Activated naive CD8-positive, alpha-beta T cell treated with anti-CD3 and anti-CD28 coated beads, Interleukin-2, amount 10 ng/mL, durations not matched to agents 7 days and 5 days (primary cell): Measurements from ENCODE around the gene CYFIP1. TPM values are rescaled to one million over a fixed set of nuclear protein-coding genes. Genes with fewer than 3 reads are reported as not detected.

ENCODE experiments used
- ATAC-seq: fragments of 150-1000 bp; cut with Tn5 transposase; one replicate; pipeline ENCODE4 v1.10.0; 2021; ENCODE audit warnings: low read depth, moderate library complexity
- POLR2A ChIA-PET: fragments of 350-600 bp; sonication (Branson Sonifier 250); formaldehyde crosslinking; loops from one replicate; lab custom pipeline; 2021; ENCODE audit warnings: antibody characterized with exemption; lab: Charles Lee
- DNase-seq: peaks from one replicate; pipeline ENCODE4 v3.0.0; 2021
- H3K27ac Mint-ChIP-seq: one replicate; pipeline ENCODE4 v1.8.0; 2022; ENCODE audit warnings: mild to moderate bottlenecking, mixed read lengths
- H3K27me3 Mint-ChIP-seq: one replicate; pipeline ENCODE4 v1.8.0; 2022; ENCODE audit warnings: mild to moderate bottlenecking, moderate library complexity, mixed read lengths
- H3K36me3 Mint-ChIP-seq: one replicate; pipeline ENCODE4 v1.8.0; 2021; ENCODE audit warnings: mild to moderate bottlenecking, mixed read lengths
- H3K4me1 Mint-ChIP-seq: one replicate; pipeline ENCODE4 v1.8.0; 2021; ENCODE audit warnings: mixed read lengths
- H3K4me3 Mint-ChIP-seq: one replicate; pipeline ENCODE4 v1.8.0; 2022; ENCODE audit warnings: mild to moderate bottlenecking, moderate library complexity, mixed read lengths
- H3K9me3 Mint-ChIP-seq: one replicate; pipeline ENCODE4 v1.8.0; 2021; ENCODE audit warnings: mixed read lengths
- total RNA-seq, 2 experiments: library from RNA; stranded (reverse); gene quantifications; one replicate each; pipeline ENCODE4 v1.2.3, GENCODE V29; 2021

Gene CYFIP1
- total RNA-seq, 2 experiments from 2014 or later, result 12.6 to 12.7 TPM

GRCh38 chr15:22981051-22981840, 1.1 kb upstream of the CYFIP1 start:
- H3K9me3 Mint-ChIP-seq, result no peaks in the 10 kb centered on the region
- POLR2A ChIA-PET, result no interaction called here
- H3K4me3 Mint-ChIP-seq, result peak overlapping the region; percentile 73
- no peak overlapping the region for H3K27ac Mint-ChIP-seq
- no peaks in the 10 kb centered on the region for H3K36me3 Mint-ChIP-seq
- DNase-seq (no peak), ATAC-seq (no peak)
- H3K4me1 Mint-ChIP-seq, result peaks cover 16% of the 10 kb centered on the region
- peaks cover 27% of the 10 kb centered on the region for H3K27me3 Mint-ChIP-seq

GRCh38 chr15:22979238-22980188, 655 bp downstream of the CYFIP1 start:
- H3K27ac Mint-ChIP-seq, result no peak overlapping the region
- no peaks in the 10 kb centered on the region for H3K9me3 Mint-ChIP-seq
- ATAC-seq (peak; percentile 29), DNase-seq (peak; percentile 47)
- POLR2A ChIA-PET, result interaction anchor here (1.0 kb wide), 1 partner anchor 60 kb away, joined by 3 read pairs; the partner anchor contains the start of gene TUBGCP5
- peaks cover 27% of the 10 kb centered on the region for H3K27me3 Mint-ChIP-seq
- H3K4me3 Mint-ChIP-seq, result peak overlapping the region; percentile 90
- H3K4me1 Mint-ChIP-seq, result peaks cover 18% of the 10 kb centered on the region
- no peaks in the 10 kb centered on the region for H3K36me3 Mint-ChIP-seq

- Mint-ChIP-seq H3K9me3 (no peaks in the 10 kb centered on the region), H3K4me1 (peaks cover 18% of the 10 kb centered on the region), H3K27me3 (peaks cover 27% of the 10 kb centered on the region), H3K27ac (no peak overlapping the region), H3K4me3 (peak overlapping the region; percentile 90), H3K36me3 (no peaks in the 10 kb centered on the region)
- POLR2A ChIA-PET, result interaction anchor here (1.0 kb wide), 1 partner anchor 60 kb away, joined by 3 read pairs; the partner anchor contains the start of gene TUBGCP5
- no peak for DNase-seq
- ATAC-seq, result peak; percentile 18
Observed at GRCh38 chr15:22978691-22979237, 1.4 kb downstream of the CYFIP1 start.

GRCh38 chr15:22974745-22975144, 5.4 kb downstream of the CYFIP1 start:
- no peaks in the 10 kb centered on the region for H3K9me3 Mint-ChIP-seq
- peaks cover 18% of the 10 kb centered on the region for H3K4me1 Mint-ChIP-seq
- no peak overlapping the region for H3K4me3 Mint-ChIP-seq
- H3K36me3 Mint-ChIP-seq, result no peaks in the 10 kb centered on the region
- POLR2A ChIA-PET, result no interaction called here
- ATAC-seq (no peak), DNase-seq (no peak)
- peaks cover 22% of the 10 kb centered on the region for H3K27me3 Mint-ChIP-seq
- no peak overlapping the region for H3K27ac Mint-ChIP-seq

GRCh38 chr15:22973987-22974386, 6.2 kb downstream of the CYFIP1 start:
- H3K4me1 Mint-ChIP-seq, result peaks cover 12% of the 10 kb centered on the region
- no peak overlapping the region for H3K4me3 Mint-ChIP-seq
- no peaks in the 10 kb centered on the region for H3K9me3 Mint-ChIP-seq
- DNase-seq, result no peak
- POLR2A ChIA-PET, result no interaction called here
- H3K36me3 Mint-ChIP-seq, result no peaks in the 10 kb centered on the region
- peaks cover 14% of the 10 kb centered on the region for H3K27me3 Mint-ChIP-seq
- no peak overlapping the region for H3K27ac Mint-ChIP-seq
- no peak for ATAC-seq

GRCh38 chr15:22973286-22973685, 6.9 kb downstream of the CYFIP1 start:
- DNase-seq (no peak), ATAC-seq (no peak)
- Mint-ChIP-seq H3K27me3 (peaks cover 7% of the 10 kb centered on the region), H3K4me3 (no peak overlapping the region), H3K9me3 (no peaks in the 10 kb centered on the region), H3K27ac (no peak overlapping the region), H3K4me1 (peaks cover 5% of the 10 kb centered on the region), H3K36me3 (no peaks in the 10 kb centered on the region)
- POLR2A ChIA-PET, result no interaction called here

GRCh38 chr15:22969489-22969888, 10.7 kb downstream of the CYFIP1 start:
- H3K27ac Mint-ChIP-seq, result no peak overlapping the region
- peaks cover 3% of the 10 kb centered on the region for H3K4me1 Mint-ChIP-seq
- H3K36me3 Mint-ChIP-seq, result no peaks in the 10 kb centered on the region
- H3K4me3 Mint-ChIP-seq, result no peak overlapping the region
- H3K27me3 Mint-ChIP-seq, result no peaks in the 10 kb centered on the region
- DNase-seq (no peak), ATAC-seq (no peak)
- POLR2A ChIA-PET, result no interaction called here
- no peaks in the 10 kb centered on the region for H3K9me3 Mint-ChIP-seq

- no peak overlapping the region for H3K27ac Mint-ChIP-seq
Observed at GRCh38 chr15:22968366-22968765, 11.8 kb downstream of the CYFIP1 start.

GRCh38 chr15:22967084-22967770, 12.9 kb downstream of the CYFIP1 start:
- Mint-ChIP-seq H3K9me3 (no peaks in the 10 kb centered on the region), H3K27ac (no peak overlapping the region), H3K36me3 (no peaks in the 10 kb centered on the region), H3K27me3 (no peaks in the 10 kb centered on the region), H3K4me3 (no peak overlapping the region), H3K4me1 (no peaks in the 10 kb centered on the region)
- DNase-seq, result no peak
- no peak for ATAC-seq
- POLR2A ChIA-PET, result no interaction called here

More at GRCh38 chr15:22968366-22968765, 11.8 kb downstream of the CYFIP1 start:
- DNase-seq (no peak), ATAC-seq (no peak)
- no peaks in the 10 kb centered on the region for H3K9me3 Mint-ChIP-seq
- POLR2A ChIA-PET, result no interaction called here
- peaks cover 2% of the 10 kb centered on the region for H3K4me1 Mint-ChIP-seq
- H3K4me3 Mint-ChIP-seq, result no peak overlapping the region
- H3K36me3 Mint-ChIP-seq, result no peaks in the 10 kb centered on the region
- no peaks in the 10 kb centered on the region for H3K27me3 Mint-ChIP-seq

GRCh38 chr15:22966321-22967083, 13.7 kb downstream of the CYFIP1 start:
- POLR2A ChIA-PET, result no interaction called here
- Mint-ChIP-seq H3K4me1 (no peaks in the 10 kb centered on the region), H3K4me3 (no peak overlapping the region), H3K36me3 (no peaks in the 10 kb centered on the region), H3K27me3 (no peaks in the 10 kb centered on the region), H3K9me3 (no peaks in the 10 kb centered on the region), H3K27ac (no peak overlapping the region)
- no peak for ATAC-seq
- DNase-seq, result no peak

GRCh38 chr15:22963641-22964040, 16.5 kb downstream of the CYFIP1 start:
- Mint-ChIP-seq H3K27me3 (no peaks in the 10 kb centered on the region), H3K36me3 (no peaks in the 10 kb centered on the region), H3K27ac (no peak overlapping the region), H3K9me3 (no peaks in the 10 kb centered on the region), H3K4me3 (no peak overlapping the region), H3K4me1 (peaks cover under 1% of the 10 kb centered on the region)
- POLR2A ChIA-PET, result no interaction called here
- DNase-seq, result no peak
- no peak for ATAC-seq

- H3K4me3 Mint-ChIP-seq, result no peak overlapping the region
- H3K9me3 Mint-ChIP-seq, result no peaks in the 10 kb centered on the region
- POLR2A ChIA-PET, result no interaction called here
- H3K27ac Mint-ChIP-seq, result no peak overlapping the region
- no peaks in the 10 kb centered on the region for H3K27me3 Mint-ChIP-seq
- DNase-seq, result no peak
- peaks cover 3% of the 10 kb centered on the region for H3K4me1 Mint-ChIP-seq
- H3K36me3 Mint-ChIP-seq, result no peaks in the 10 kb centered on the region
- no peak for ATAC-seq
Observed at GRCh38 chr15:22962611-22963010, 17.6 kb downstream of the CYFIP1 start.
